Measurements from ENCODE around the gene ARSB.
"Not testable (repeated sequence)": the region's sequence is repeated elsewhere in the genome, so short reads cannot be mapped to it uniquely, and the experiment has no call there.

ARSB gene

DNA sequence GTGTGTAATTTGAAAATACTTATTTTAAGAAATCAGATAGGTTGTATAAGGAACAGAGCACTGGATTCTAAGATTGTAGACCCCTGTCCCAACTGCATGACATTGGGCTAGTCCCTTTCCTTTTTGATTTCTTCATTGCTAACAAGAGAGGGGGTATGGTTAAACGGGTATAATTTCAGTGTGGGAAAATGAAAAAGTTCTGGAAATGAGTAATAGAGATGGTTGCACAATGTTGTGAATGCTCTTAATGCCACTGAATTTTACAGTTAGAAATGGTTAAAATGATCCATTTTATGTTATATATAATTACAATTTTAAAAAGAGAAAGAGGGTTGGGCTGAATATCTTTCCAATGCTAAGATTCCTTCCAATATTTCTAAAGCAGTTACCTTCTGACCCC, 233.2 kb downstream of the ARSB start:
- no peak for DNase-seq (ENCODE audit: low spot score)

DNA sequence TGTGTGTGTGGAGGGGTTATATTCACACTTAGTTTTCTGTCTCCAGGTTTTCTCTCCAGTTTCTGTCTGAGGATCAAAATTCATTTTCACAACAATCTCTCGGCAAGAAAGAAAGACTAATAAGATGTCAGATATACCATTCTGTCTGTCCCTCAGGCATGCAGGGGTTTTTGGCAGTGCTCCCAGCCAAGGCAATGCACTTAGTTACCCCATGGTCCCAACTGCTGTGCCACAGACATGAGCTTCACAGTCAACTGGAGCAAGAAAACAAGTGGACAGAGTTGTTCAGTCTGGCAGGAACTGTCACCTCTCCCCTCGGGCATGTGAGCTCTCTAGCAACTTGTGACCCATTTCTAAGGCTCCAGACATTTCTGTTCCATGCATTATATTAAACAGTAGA, 234.8 kb downstream of the ARSB start:
- no peak for DNase-seq (ENCODE audit: low spot score)

DNA sequence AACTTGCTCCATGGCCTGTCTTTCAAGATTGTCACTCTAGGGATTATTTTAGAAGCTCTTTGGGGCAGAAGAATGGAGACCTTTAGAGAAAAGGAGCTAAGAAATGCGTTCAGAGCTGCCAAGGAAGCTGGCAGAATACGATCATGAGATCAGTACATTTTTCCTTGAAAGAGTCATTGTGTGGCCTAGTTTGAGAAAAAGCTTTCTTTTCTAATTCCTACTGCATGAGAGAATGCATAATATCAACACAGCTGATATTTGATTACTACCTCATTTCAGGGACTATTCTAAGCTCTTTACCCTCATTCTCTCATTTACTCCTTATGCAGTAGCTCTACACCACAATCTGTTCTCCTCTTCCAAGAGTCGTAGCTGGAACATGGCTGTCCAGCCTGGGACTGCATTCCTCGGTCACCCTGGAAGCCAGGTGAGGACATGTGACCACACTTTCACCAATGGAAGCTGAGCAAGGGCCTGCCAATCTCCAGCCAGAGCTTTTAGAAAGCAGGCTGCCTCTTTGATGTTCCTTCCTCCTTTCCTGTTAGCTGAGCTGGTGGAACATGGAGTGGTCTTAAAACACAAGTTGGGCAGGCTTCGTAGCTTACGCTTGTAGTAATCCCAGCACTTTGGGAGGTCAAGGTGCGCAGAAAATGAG, 237.3 kb downstream of the ARSB start:
- DNase-seq (ENCODE audit: low spot score): no peak

DNA sequence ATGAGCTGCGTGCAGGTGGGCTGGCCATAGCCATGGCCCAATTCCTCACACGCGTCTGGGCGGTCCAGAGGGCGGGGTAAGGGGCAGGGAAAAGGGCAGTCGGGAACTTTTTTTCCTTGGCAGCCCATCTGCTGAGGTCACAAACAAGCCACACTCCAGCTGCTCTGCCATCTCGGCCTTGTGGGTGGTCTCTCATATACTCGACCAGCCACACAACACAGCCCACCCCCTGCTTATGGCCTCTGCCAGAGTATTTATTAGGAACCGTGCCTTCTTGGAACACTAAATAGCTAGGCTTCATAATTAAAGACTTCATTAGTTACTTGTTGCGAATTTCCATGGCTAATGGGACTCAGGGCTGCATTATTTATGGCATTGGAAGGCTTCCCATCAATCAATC, 238.1 kb downstream of the ARSB start:
- no peak for DNase-seq (ENCODE audit: low spot score)

DNA sequence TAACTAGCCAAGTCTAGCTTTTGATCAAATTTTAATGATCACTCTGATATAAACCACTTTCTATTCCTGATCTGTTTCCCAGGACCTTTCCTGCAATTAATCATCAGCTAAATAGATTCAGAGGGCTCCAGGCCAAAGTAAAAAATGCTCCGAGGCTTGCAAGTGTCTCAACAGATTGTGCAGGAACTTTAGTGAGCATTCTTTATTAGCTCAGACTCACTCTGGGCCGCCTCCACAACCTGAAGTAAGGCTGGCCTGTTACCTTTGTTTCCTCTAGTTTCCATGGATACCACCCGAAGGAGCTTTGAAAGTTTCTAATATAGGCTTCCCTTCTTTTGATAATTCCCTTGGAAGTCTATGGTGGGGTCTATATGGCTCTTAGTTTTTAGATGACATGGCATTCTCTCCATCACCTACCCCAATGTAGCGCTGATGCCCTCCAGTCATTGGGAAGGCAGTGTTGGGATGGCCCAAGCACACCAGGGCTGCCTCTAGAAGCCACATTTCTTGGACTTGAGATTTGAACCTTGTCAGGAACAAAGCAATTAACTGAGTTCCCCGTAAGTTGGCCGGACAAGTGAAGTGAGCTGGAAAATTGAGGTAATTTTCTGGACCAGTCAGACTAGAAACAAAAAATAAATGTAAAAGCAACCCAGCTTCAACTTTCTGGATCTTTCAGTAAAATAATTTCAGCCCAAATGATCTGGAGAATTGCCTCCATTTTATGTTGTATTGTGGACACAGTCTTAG, 238.9 kb downstream of the ARSB start:
- no peak for DNase-seq (ENCODE audit: low spot score)

DNA sequence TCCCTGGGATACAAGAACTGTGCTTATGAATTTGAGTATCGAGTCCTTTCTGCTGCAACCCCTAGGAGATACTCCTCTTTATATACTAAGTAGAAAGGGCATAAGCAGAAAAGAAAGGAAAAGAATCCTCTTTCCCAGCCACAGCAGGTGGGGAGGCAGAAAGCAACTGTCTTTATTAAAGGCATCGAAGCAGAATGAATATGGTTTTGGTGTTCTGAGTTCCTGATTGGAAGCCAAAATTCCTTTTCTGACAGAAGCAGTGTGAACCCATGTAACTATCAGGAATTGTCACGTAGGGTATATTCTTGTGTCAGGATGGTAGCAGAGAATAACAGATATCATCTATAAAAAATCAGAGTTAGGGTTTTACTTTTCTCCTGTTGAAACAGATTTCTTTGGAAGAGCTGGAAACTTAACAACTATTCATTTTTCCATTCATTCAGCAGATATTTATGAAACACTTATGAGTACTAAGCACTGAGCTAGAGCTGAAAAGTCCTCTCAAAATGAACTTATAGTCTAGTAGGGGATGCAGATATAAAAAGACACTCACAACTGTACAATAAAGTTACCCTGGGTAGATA, 240.1 kb downstream of the ARSB start:
- DNase-seq (ENCODE audit: low spot score): no peak

DNA sequence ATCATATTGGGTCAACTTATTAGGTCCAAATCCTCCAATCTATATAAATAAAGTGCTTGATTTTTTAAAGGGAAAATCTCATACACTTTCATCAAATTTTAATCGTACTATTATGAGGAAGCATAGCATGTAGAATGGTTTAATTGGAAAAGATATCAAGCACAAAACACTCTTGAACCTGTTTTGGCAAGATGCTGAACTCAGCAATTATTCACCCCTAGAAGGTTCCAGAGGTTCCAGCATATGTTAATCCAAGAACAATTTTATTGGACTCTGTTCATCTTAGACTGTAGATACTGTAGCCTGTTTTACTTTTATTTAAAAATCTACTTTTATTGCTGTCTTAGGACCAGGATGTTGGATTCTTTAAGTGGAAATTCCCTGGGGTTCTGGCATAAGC, 244.1 kb downstream of the ARSB start:
- no peak for DNase-seq (ENCODE audit: low spot score)

DNA sequence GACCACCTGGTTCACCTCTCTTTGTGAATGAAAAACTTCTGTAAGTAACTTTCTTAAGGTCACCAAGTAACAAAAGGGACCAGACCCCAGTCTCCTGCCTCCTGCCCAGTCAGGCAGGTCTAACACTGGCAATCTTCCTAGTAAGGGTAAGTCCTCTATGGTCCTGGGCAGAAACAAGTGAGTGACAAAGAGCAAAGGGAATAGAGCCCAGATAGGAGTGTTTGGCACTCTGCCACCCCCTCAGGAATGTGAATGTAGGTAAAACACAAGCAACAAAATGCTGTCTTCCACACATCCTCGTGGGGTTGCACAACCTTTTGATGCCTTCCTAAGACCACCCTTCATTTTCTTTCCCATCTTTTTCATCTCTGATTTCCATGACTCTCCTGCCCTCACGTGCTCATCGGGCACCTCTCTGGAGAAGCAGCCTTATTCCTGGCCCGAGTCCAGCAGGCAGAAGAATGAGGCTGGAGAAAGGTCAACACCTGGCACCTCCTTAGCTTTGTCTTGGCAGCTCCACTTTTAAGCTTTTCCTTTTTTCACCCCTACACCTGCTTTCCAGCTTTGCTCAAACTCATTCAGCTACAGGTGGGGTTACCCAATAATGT, 246.3 kb downstream of the ARSB start:
- DNase-seq (ENCODE audit: low spot score): no peak

DNA sequence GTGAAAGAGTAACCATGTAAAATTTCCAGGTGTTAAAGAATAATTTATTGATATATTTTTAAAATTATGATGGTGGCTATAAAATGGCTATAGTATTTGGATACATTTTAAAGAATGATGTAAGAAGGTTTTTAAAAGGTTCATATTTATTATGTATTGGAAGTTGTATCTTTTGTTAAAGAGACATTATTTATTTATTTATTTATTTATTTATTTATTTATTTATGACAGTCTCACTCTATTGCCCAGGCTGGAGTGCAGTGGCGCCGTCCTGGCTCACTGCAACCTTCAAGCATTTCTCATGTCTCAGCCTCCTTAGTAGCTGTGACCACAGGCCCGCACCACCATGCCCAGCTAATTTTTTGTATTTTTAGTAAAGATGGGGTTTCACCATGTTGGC, 247.0 kb downstream of the ARSB start:
- DNase-seq (ENCODE audit: low spot score): no peak

DNA sequence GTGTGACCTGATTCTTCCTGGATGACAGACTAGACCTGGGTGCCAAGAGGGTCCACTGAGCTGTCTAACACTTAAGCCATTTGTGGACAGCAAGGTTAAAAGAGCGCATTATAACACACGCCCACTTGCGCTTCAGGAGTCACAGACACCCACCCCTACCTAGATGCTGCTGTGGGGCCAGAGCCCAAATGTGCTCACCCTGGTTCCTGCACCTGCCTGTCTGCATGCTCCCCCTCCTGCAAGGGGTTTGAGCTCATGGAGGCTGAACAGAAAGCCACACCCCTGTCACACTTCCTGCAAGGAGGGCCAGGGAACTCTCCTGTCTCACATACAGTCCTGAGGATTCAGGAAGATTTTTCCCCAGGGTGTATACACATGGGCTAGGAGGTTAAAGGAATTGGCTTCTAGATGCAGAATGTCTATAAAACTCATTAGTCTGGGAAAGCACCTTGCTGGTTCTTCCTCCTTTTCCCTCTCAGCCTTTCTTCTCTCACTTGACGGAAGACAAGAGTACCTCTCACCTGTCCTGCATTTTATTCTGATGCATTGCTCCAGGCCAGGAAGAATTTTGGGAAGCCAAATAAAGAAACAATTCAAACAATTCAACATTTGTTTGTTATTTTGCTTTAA, 249.2 kb downstream of the ARSB start:
- no peak for DNase-seq (ENCODE audit: low spot score)

DNA sequence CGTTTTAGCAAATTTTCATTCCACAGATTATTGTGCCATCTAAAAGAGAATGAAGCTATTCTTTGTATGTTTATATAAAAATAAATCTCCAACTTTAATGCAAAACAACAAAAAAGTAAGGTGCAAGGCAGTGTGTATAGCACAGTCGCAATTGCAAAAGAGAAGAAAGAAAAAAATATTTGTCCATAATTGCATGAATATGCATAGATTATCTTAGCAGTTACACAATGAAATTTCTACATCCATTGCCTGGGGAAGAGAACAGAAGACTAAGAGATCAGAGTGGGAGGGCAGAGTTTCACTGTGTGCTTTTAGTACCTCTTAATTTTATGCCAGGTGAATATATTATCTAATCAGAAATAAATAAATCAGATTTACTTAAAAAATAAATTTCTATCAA, 250.2 kb downstream of the ARSB start:
- DNase-seq (ENCODE audit: low spot score): no peak

DNA sequence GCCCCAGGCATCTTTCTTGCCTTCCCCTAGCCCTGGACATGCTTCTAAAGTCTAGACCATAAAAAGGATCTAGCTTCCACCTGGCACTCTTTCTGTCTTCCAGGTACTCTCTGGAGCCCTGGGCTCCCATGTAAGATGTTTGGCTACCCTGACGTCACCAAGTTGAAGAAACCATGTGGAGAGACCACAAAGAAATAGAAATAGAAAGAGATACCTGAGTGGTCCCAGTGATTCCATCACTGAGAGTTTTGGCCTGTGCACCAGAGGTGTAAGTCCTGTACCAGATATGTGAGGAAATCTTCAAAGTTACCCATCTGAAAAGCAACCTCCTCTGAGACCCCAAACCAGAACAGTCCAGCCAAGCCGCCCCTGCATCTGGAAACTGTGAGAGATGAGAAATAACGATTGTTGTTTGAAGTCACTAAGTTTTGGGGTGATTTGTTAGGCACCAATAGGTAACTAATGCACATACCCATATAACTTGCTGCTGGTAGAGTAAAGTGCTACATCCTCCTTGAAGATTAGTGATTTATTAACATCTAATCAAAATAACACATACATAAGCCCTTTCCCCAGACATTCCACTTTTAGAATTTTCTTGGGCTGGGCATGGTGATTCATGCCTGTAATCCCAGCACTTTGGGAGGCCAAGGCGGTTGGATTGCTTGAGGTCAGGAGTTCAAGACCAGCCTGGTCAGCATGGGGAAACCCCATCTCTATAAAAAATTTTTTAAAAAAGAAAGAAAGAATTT, 250.8 kb downstream of the ARSB start:
- no peak for DNase-seq (ENCODE audit: low spot score)

DNA sequence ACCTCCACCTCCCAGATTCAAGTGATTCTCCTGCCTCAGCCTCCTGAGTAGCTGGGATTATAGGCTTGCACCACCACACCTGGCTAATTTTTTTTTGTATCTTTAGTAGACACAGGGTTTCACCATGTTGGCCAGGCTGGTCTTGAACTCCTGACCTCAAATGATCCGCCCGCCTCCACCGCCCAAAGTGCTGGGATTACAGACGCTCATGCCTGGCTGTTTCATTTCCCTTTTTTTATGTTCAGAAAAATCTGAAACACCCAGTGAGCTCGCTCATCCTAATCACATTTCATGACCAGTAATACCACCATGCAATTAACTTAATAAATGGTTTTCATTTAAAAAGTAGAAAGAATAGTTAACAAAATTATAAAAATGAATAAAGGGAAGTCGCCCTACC, 252.4 kb downstream of the ARSB start:
- DNase-seq (ENCODE audit: low spot score): not testable (repeated sequence)

DNA sequence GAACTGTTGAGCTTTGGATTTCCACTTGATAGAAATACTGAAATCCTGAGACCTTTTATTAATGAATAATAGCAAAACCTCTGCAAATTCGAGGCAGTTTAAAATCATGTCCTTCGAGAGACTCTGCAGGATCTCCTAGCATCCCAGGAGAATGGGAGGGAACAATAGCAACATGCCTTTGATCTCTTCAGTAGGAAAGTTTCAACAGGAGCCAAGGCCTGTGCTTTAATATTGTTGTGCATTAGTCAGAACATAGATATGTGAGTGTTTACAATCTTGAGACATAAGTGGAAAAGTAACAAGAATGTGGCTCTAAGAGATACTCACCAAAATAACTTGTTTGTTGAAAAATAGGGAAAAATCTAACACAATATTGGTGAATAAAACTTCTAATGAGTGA, 253.2 kb downstream of the ARSB start:
- DNase-seq (ENCODE audit: low spot score): no peak

DNA sequence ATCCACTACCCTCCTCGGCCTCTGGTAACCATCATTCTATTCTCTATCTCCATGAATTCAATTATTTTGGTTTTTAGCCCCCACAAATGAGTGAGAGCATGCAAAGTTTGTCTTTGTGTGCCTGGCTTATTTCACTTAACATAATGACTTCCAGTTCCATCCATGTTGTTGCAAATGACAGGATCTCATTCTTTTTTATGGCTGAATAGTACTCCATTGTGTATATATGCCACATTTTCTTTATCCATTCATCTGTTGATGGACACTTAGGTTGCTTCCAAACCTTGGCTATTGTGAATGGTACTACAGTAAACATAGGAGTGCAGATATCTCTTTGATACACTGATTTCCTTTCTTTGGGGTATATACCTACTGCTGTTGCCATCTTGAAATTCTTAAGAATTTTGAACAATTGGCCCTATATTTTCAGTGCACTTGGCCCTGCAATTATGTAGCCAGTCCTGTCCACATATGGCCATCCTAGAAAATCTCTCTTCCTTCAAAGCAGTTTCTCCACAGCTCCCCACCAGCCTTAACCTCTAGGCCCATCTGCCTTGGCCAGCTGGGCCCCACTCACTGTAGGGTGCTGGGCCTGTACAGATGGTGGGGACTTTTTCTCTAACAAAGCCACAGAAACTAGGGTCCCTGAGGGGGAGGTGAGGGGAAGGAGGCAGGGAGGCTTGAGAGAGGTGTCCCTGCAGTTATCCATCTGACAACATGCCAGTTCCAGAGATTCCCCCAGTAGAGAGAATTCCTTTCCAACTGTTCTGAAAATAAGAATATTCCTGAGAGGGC, 254.6 kb downstream of the ARSB start:
- no peak for DNase-seq (ENCODE audit: low spot score)

DNA sequence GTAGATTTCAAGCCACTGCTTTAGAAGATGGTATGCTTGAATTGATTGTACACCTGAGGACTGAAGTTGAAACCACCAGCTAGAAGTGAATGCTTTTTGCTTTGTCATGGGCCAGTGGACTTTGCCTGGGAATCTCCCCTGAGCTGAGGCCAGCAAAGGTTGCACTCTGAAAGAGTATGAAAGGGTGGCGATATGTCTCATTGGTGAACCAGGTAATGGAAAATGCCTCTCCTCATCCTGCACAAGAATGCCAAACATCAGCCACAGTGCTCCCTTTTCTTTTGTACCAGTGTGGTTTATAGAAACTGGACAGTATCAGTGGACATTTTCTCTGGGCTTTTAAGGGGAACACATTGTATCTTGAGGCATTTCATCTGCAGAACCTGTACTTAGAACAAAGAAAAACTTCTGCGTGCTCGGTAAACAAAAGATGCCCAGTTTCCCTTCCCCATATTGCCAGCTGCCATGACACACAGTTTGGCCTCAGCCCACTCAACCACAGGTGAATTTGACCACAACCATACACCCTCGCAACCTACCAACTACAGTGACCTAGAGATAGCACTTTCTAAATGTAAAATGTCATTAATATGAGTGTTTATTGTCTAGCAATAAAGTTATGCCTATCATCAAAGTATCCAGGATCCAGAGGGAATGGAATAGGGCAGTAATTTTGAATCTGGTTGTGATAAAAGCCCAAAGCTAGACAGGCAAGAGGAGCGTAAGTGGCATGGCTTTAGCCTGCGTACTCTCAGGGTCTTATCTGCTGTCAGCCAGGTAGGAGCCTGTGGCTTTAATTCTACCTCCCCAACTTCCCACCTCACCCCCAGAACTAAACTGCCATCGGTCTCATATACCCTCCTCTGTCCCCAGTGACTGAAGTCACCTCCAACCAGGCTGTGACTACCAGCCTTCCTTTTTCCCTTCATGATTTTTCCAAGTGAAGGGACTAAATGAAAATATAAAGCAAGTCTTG, 257.0 kb downstream of the ARSB start:
- DNase-seq (ENCODE audit: low spot score): no peak

Measured in CD4-positive, alpha-beta T cell treated with Interleukin-6 at 100 ng/mL for 8 hours (primary cell).